ENCODE data around the gene GALNT13.

DNA sequence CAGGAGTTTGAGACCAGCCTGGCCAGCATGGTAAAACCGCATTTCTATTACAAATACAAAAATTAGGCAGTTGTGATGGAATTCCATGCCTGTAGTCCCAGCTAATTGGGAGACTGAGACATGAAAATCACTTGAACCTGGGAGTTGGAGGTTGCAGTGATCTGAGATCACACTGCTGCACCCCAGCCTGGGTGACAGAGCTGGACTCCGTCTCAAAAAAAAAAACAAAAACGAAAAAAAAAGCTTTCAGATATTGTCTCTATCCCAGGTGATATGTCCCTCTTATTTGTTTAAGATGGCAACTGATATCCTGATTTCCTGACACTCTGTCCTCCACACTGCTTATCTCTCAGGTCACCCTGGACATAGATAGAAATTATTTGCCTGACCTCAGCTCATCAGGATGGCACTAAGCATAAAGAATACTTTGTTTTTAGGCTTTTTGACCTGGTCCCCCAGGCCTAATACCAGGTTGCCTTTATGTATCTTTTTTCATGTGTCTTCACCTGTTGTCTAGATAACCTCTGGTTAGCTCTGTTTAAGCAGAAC, 531.6 kb downstream of the GALNT13 start:
- TF ChIP-seq CTCF (IDR thresholded peaks at IDR 0.05; ENCODE audit: low read length): no peak
- TF ChIP-seq EZH2phosphoT487 (IDR thresholded peaks at IDR 0.05; ENCODE audit: low read length): no peak
- TF ChIP-seq EZH2 (optimal IDR thresholded peaks at IDR 0.05; ENCODE audit: low read depth, low read length): no peak

Measured in MM.1S (cell line).